CD4-positive, alpha-beta T cell treated with Interleukin-6 for 4 hours (primary cell): ENCODE results near the gene MRTFB.

Experiments used
- DNase-seq: peaks from one replicate; pipeline ENCODE4 v3.0.0-alpha.2; 2020; ENCODE audit warnings: mixed read lengths

MRTFB gene

GRCh38 chr16:14242769-14243168, 171.7 kb downstream of the MRTFB start:
- no peak for DNase-seq

- no peak for DNase-seq
These were observed 173.3 kb downstream of the MRTFB start for GRCh38 chr16:14244196-14245010.

- no peak for DNase-seq
These were observed 177.7 kb downstream of the MRTFB start for GRCh38 chr16:14248791-14249190.

GRCh38 chr16:14249291-14250032, 178.3 kb downstream of the MRTFB start:
- DNase-seq = peak; percentile 60

GRCh38 chr16:14251419-14251818, 180.3 kb downstream of the MRTFB start:
- DNase-seq = no peak

GRCh38 chr16:14252860-14253259, 181.7 kb downstream of the MRTFB start:
- DNase-seq = no peak

- no peak for DNase-seq
These were observed 191.9 kb downstream of the MRTFB start for GRCh38 chr16:14263011-14263410.

- no peak for DNase-seq
These were observed 192.7 kb downstream of the MRTFB start for GRCh38 chr16:14263769-14264168.

GRCh38 chr16:14264327-14264943, 193.3 kb downstream of the MRTFB start:
- DNase-seq = no peak

GRCh38 chr16:14268073-14268472, 197.0 kb downstream of the MRTFB start:
- DNase-seq = no peak

- DNase-seq = no peak
These were observed 204.8 kb downstream of the MRTFB start for GRCh38 chr16:14275934-14276333.

GRCh38 chr16:14278749-14279148, 207.6 kb downstream of the MRTFB start:
- DNase-seq = no peak

GRCh38 chr16:14280541-14280940, 209.4 kb downstream of the MRTFB start:
- no peak for DNase-seq

- no peak for DNase-seq
These were observed 212.7 kb downstream of the MRTFB start for GRCh38 chr16:14283786-14284185.

- DNase-seq = no peak
These were observed 213.3 kb downstream of the MRTFB start for GRCh38 chr16:14284371-14284770.

- DNase-seq = no peak
These were observed 213.9 kb downstream of the MRTFB start for GRCh38 chr16:14284930-14285512.

GRCh38 chr16:14285513-14286367, 214.6 kb downstream of the MRTFB start:
- DNase-seq = peak; percentile 93

GRCh38 chr16:14286368-14287230, 215.5 kb downstream of the MRTFB start:
- peak; percentile 43 for DNase-seq

GRCh38 chr16:14289692-14290340, 218.7 kb downstream of the MRTFB start:
- DNase-seq = peak; percentile 33

- DNase-seq = no peak
These were observed 220.2 kb downstream of the MRTFB start for GRCh38 chr16:14291286-14291685.
